Sciatic nerve (tissue), 2 donors: ENCODE measurements around the gene OTUD7B. TPM values are rescaled to one million over a fixed set of nuclear protein-coding genes. Genes with fewer than 3 reads are reported as not detected.
"Not testable (repeated sequence)": the region's sequence is repeated elsewhere in the genome, so short reads cannot be mapped to it uniquely, and the experiment has no call there.

ENCODE experiments used
- ATAC-seq: fragments of 200-7000 bp; cut with Tn5 transposase; one replicate; pipeline ENCODE4 v1.9.1; 2020; ENCODE audit warnings: mild to moderate bottlenecking, moderate library complexity
- DNase-seq: peaks from one replicate; pipeline ENCODE4 v3.0.0-alpha.2; 2020; ENCODE audit warnings: low spot score
- intact Hi-C: fragments of 100-400 bp; cut with DNase I; formaldehyde crosslinking; loops from one replicate; pipeline ENCODE4 v1.14.2; 2022
- total RNA-seq: library from RNA; stranded (reverse); fragmentation: NEBNext Ultra II Directional; extraction: Animal tissue kit (Norgen Biotek cat#: 25700); gene quantifications from one replicate; pipeline ENCODE4 v1.2.1, GENCODE V29; 2021
- donor health status: DM: no; HTN: no; CAD: no.
- donor health status: DM: no; HTN: no; CAD: no.

Gene OTUD7B
- 102 TPM for total RNA-seq

GRCh38 chr1:150010393-150011115, at the start of gene OTUD7B:
TSS of gene OTUD7B (minus strand) at chr1:150010726. CDS start at chr1:149977510, 33,216 bp downstream.
- ATAC-seq (peak; percentile 96), DNase-seq (peak; percentile 92)
- intact Hi-C loops: no loop called here

- intact Hi-C loops: loop anchor here (5.0 kb wide), 1 partner anchor 1577 kb away; no protein-coding TSS in a partner anchor
- ATAC-seq (no peak), DNase-seq (no peak)
Measured at GRCh38 chr1:150060260-150060659, 49.7 kb upstream of the OTUD7B start.

GRCh38 chr1:150056407-150056806, 45.9 kb upstream of the OTUD7B start:
- ATAC-seq: no peak
- intact Hi-C loops: no loop called here

GRCh38 chr1:150055507-150055906, 45.0 kb upstream of the OTUD7B start:
- ATAC-seq, DNase-seq, intact Hi-C loops: not testable (repeated sequence)

More at GRCh38 chr1:150056407-150056806, 45.9 kb upstream of the OTUD7B start:
- DNase-seq: no peak

GRCh38 chr1:150053926-150054325, 43.4 kb upstream of the OTUD7B start:
- intact Hi-C loops: no loop called here
- no peak for ATAC-seq
- no peak for DNase-seq

- intact Hi-C loops: not testable (repeated sequence)
Measured at GRCh38 chr1:150051905-150052412, 41.4 kb upstream of the OTUD7B start.

GRCh38 chr1:150051089-150051373, 40.5 kb upstream of the OTUD7B start:
- intact Hi-C loops: no loop called here
- no peak for DNase-seq
- no peak for ATAC-seq

More at GRCh38 chr1:150051905-150052412, 41.4 kb upstream of the OTUD7B start:
- DNase-seq, ATAC-seq: not testable (repeated sequence)

GRCh38 chr1:150049926-150050325, 39.4 kb upstream of the OTUD7B start:
- intact Hi-C loops: loop anchor here (1.0 kb wide), 1 partner anchor 88 kb away; no protein-coding TSS in a partner anchor
- DNase-seq (no peak), ATAC-seq (no peak)

- intact Hi-C loops: no loop called here
- DNase-seq: no peak
- ATAC-seq: no peak
Measured at GRCh38 chr1:150034336-150034735, 23.8 kb upstream of the OTUD7B start.

GRCh38 chr1:150028322-150028721, 17.8 kb upstream of the OTUD7B start:
- ATAC-seq (no peak), DNase-seq (no peak)
- intact Hi-C loops: no loop called here

- no peak for ATAC-seq
- intact Hi-C loops: no loop called here
- no peak for DNase-seq
Measured at GRCh38 chr1:150024156-150024555, 13.6 kb upstream of the OTUD7B start.

- intact Hi-C loops: no loop called here
- DNase-seq (no peak), ATAC-seq (no peak)
Measured at GRCh38 chr1:150022357-150022756, 11.8 kb upstream of the OTUD7B start.

GRCh38 chr1:150021191-150021694, 10.7 kb upstream of the OTUD7B start:
- no peak for DNase-seq
- intact Hi-C loops: no loop called here
- ATAC-seq: no peak

GRCh38 chr1:150020711-150021110, 10.2 kb upstream of the OTUD7B start:
- ATAC-seq (no peak), DNase-seq (no peak)
- intact Hi-C loops: no loop called here

GRCh38 chr1:150018165-150018564, 7.6 kb upstream of the OTUD7B start:
- no peak for DNase-seq
- intact Hi-C loops: no loop called here
- no peak for ATAC-seq

GRCh38 chr1:150017206-150017750, 6.8 kb upstream of the OTUD7B start:
- DNase-seq (no peak), ATAC-seq (no peak)
- intact Hi-C loops: no loop called here

- intact Hi-C loops: no loop called here
- no peak for DNase-seq
- ATAC-seq: peak; percentile 49
Measured at GRCh38 chr1:150015651-150016131, 5.2 kb upstream of the OTUD7B start.

- intact Hi-C loops: no loop called here
- DNase-seq (peak; percentile 66), ATAC-seq (peak; percentile 25)
Measured at GRCh38 chr1:150012611-150013010, 2.1 kb upstream of the OTUD7B start.

- intact Hi-C loops: no loop called here
- DNase-seq: no peak
- ATAC-seq: peak; percentile 48
Measured at GRCh38 chr1:150009604-150010392, 728 bp downstream of the OTUD7B start.
